NCI-H1436 (cell line): Measurements from ENCODE around the gene TMIE.

ENCODE experiments used
- DNase-seq: peaks from one replicate; lab custom pipeline; 2025; lab: John Stamatoyannopoulos, UW

Gene TMIE

DNA sequence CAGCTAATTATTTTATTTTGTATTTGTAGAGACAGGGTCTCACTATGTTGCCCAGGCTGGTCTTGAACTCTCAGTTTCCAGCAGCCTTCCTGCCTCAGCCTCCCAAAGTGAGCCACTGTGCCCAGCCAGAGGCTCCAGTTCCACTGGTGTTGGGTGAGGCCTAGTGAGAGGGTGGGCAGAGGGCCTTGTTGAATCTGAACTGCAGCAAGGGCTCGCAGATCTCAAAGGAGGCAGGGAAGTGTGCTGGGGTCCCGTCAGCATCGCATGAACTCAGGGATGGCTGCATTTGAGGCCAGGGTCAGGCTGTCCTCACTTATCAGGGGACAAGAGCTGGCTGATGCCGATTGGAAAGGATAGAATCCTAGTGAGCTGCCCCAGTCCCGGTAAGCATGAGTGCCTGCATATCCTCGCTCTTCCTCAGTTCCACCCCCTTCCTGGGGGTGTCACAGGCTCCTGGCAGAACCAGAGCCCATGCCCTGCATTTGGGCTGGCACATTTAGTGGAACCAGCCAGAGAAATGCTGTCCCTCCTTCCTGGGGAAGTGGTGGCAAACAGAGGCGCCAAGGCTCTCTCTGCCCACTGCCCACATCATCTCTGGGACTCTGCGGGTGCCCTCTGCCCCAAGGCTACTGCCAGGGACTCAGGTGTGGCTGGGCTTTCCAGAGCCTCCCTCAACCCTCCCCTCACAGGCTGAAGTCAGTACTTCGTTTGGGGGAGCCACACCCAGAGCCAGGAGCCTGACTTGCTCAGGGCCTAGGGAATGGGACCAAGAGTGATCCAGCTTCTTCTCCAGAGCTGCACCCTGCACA lies 31.8 kb upstream of the TMIE start:
- no peak for DNase-seq

DNA sequence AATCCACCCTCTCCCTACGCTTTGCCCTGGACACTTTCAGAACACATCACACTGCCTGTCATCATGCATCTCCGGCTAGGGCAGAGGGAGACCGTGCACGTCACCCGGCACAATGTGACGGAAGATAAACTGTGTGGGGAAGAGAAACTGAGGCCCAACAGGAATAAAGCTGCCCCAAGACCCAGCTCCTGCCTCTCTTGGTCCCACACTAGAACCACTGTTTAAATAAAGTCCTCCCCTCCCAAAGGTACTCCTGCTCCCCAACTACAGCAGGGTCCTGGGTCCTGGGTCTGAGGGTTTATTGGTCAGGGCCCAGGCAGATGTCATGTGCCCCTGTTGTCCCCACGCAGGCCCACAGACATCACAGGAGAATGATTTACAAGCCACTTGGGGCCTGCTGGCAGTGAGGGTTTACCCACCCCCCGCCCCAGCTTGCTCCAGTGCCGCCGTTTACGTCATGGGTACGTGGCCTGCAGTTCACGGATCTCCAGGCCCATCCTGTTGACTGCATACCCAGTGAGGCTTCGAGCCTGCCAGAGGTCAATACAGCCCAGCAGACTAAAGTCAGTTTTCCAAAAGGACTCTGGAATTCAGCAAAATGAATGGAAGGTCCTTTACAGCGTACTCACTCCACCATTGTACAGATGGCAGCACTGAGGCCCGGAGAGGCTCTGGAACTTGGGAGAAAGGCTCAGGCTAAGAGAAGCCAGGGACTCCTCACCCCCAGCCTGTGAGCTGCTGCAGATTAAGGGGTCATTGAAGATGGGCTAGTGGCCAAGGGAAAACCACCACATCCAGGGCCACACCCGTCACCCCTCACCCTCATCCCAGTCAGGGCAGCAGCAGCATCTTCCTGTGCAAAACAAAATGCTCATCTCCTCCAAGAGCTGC lies 30.9 kb upstream of the TMIE start:
- DNase-seq, result no peak

DNA sequence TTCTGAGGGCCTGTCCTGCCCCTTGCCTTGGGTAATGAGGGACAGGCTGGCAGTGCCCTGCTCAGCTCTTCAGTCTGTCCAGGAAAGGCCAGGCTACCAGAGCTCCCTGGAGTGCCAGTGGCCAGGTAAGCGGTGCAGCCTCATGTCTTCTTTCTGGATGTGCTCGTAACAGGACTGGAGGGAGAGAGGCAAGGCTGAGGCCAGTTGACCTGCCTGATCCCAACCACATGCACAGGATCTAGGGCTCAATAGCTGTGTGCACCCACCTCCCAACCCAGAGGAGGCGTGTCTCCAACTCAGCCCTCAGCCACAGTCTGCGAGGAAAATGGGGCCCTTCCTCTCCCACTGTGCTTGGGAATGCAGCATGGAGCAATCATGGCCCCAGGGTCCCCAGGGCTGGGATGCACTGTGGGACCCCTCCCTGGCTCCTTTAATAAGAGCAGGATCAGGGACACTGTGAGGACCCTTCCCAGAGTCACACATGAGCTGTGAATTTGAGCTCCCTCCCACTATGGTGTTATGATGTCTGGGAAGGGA lies 30.2 kb upstream of the TMIE start:
- no peak for DNase-seq

DNA sequence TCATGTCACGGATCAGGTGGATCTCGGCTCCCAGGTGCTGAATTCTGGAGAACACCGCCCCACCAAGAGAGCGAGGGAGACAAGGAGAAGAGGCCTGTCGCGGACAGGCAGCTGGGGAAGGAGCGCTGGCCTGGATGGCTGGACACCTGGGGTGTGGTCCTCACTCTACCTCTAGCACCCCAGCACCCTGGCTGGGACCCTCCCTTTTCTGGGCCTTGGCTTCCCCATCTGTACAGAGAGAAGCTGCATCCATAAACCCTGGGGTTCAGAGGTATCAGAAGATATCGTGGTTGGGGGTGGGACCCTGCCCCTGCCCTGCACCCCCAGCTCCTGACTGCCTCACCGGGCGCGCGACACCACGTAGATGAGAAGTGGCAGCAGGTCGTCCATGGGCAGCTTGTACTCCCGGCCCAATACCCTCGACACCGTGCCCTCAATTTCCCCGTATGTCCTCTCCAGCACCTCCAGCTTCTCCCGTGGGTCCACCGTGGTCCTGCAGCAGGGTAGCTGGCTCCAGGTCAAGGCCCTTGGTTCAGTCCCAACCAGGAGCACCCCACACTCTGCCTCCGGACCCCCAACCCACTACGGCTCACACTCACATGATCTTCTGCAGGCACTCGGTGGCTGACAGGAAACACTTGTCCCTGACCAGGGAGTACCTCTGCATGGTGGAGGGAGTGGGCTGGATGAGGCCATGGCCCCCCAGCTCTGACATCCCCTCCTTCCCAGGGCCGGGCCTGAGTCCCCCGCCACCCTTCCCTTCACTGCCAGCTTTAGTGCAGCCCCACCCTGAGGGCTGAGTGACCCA lies 29.4 kb upstream of the TMIE start:
- DNase-seq, result no peak

DNA sequence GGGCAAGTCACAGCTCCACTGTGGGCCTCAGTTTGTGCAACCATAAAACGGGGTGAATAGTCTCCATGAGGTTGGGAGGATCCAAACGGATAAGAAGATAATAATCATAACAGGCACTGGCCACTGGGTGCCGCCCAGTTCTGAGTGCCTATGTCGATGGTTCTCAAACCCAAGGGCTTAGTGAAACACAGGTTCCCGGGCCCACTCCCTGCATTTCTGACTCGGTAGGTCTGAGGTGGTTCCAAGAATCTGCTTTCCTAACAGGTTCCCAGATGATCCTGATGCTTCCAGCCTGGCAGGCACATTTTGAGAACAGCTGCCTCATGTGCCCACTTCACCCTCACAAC lies 28.9 kb upstream of the TMIE start:
- DNase-seq, result no peak

DNA sequence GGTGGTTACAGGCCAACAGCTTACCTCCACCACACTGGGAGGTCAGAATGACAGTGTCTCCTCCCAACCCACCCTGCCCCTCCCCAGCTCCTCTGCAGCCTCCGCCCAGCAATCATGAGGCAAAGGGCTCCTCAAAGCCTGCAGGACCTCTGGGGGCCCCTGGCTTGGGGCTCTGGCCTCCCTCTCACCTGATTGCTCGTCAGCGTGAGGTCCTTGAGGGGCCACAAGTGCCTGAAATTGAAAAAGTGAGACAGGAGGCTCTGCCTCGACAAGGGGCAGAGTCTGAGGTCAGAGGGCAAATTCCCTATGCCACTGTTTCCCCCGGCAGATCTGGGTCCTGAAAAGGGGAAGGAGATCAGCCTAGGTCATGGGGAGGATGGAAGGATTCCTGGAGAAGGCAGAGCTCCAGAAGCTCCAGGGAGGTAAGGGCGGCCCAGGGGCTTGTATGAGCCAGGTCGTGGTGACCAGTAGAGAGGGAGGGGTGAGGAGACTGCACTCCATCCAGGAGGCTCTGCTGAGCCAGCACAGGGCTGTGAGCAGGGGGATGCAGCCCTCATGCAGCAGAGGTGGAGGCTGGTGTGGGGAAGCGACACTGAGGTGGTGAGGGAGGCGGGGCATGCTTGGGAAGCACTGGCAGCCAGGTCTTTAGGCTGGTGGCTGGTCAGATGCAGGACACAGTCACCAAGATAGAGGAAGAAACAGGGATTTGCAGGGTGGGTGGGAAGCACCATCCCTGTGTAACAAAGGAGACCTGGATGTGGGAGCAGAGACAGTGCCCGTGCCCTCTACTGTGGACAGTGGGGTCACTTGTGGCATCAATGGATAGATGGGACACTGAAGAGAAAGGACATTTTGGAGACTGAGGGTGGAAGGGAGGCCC lies 27.8 kb upstream of the TMIE start:
- no peak for DNase-seq

DNA sequence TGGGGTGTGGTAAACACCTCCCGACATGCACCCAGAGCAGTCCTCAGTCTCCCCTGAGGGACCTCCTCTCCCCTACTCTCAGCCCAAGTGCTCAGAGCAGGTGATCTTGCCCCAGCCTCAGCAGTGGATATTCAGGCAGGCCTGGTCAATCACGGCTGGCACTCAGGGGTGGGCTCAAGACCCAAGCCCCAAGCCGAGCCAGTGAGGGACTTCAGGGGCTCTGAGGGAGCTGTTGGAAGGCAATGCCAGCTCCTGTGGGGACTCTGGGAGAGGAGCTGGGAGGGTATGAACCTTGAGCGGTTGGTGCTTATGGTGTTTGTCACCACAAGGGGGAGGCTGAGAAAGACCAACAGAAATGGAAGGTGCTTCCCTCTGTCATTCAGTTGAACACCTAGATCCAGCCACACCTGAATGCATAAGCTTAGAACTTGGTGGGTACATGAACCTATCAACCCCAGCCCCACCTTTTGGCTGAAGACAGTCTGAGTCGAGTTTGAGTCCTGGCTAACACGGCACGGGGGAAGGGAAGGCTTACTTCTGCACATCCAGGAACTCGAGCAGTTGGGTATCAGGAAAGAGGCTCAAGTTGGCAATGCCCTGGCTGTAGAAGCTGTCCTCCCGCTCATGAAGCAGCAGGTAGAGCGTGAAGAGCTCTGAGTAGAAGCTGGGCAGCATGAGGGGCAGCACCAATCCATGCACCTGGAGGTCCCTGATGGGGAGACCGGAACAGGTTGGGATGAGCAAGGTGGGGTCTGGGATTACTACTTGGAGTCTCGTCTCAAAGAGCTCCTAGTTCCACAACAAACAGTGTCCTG lies 27.0 kb upstream of the TMIE start:
- no peak for DNase-seq

DNA sequence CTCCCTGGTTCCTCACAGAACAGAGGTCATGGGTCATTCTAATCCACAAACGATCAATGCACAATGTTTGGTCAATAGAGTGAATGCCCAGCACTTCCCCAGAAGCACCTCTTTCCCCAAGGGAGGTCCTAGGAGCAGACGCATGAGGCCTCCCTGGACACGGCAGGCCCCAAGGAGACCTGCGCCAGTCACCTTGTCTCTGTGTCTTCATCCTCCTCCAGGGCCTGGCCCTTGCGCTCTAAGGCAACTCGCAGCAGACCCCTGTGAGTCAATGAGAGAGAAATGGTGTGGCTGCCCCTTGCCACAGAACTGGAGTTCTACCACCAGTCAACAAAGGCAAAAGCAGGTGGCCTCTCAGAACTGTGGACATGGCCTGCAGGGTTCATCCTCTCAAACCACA lies 25.8 kb upstream of the TMIE start:
- DNase-seq, result no peak

DNA sequence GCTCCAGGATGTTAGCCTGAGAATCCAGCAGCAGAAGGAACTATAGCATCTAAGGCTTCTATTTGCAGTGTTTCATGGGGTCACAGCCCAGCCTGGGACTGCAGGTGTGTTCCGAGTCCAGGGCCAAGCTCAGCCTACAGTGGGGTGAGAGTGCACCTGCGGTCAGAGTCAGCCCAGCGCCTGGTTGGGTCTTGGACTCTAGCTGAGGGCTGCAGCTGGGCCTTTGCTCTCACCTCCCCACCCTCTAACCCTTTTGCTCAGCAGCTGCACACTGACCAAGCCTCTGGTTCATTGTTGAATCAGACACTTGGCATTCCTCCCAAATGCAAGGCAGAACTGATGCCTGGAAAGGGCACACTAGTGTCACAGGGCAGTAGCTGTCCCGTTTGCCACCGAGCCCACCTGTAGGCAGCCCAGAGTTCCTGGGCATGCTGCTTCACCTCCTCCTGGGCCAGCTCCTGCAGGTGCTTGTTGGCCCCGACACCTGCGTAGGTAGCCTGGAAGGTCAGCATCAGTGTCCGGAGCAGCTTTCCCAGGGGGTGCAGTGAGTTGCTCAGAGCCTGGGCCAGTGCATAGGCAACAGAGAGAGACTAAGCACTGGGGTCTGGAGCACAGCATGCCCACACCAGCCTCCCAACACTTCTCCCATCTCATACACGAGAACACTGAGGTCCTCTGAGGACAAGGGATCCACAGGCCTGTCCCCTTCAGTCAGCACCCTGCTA lies 25.2 kb upstream of the TMIE start:
- no peak for DNase-seq

DNA sequence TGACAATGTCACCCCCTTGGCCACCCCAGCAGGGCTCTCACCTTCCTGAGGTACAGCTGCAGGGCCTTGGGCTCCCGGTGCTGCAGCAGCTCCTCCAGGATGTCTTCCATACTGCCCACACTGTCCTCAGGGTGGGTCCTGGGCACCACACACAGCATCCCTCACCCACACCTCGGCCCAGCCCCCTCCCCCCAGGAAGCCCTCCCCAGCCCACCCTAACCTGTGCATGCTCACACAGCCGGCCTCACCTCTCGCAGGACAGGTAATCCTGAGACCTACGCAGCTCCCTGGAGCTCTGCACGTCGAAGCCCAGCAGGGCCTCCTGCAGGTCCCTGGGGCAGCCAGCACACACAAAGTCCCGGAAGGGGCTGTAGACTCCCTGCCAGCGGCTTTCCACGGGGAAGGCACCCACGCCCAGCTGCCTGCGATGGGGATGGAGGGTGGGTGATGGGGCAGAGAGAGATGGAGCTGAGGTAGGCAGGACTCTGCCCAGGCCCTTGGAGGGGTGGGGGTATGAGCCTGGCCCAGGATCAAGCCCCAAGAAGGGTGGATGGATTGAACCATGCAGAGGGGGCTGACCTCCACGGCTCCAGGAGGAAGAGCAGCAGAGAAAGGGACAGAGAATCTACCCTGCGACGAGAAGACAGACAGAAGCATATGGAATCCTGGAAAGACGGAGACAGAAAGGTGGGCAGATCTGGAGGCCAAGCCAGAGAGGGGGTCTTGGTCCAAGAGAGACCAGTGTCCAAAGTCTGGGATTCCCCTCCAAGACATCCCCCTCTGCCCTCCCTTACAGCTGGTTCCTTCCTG lies 24.4 kb upstream of the TMIE start:
- no peak for DNase-seq

DNA sequence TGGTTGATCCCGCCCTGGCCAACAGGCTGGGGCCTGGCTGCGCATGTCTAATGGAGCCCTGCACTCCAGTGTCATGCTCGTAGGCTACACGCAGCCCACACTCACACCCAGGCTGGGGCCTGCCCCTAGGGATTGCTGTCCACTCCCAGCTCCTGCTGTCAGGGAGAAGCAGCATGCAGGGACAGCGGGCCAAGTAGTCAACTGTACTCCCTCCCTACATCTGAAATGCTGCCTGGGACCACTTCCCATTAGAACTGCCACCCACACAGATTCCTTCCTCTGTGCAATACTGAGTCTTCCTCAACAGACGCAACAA lies 23.8 kb upstream of the TMIE start:
- DNase-seq, result no peak

DNA sequence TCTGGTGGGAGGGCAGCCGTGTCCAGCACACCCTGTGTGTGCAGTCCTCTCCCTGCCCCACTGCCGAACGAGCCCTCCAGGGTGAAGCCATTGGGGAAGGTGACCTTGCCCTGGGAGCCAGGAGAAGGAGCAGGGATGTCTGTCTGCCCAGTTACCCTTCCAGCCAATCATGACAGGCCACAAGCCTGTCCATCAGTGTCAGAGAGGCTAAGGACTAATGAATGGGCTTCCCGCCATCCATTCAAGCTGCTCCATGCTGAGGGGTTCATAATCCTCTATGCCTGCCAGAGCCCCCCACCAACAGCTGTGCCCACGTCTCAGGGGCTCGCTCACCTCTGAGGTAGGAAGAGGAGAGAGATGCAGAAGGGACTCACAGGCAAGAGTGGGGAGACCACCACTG lies 22.9 kb upstream of the TMIE start:
- DNase-seq, result no peak

DNA sequence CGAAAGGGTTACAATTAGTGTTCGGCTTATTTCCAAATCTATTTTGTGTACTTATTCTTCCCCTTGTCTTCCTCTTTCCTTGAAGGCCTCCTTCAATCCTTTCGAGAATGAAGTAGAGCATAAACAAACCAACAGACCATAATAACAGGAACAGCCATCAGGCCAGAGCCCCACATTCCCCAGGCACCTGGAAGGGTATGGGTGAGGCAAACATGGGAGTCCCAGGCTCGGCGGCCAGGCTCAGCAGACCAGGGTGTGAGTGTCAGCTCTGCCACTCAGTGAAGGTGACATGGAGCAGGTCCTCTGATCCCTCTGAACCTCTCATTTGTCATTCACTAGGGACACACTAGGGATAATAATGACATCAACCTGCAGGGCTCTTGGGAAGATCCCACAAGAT lies 21.5 kb upstream of the TMIE start:
- DNase-seq, result no peak

DNA sequence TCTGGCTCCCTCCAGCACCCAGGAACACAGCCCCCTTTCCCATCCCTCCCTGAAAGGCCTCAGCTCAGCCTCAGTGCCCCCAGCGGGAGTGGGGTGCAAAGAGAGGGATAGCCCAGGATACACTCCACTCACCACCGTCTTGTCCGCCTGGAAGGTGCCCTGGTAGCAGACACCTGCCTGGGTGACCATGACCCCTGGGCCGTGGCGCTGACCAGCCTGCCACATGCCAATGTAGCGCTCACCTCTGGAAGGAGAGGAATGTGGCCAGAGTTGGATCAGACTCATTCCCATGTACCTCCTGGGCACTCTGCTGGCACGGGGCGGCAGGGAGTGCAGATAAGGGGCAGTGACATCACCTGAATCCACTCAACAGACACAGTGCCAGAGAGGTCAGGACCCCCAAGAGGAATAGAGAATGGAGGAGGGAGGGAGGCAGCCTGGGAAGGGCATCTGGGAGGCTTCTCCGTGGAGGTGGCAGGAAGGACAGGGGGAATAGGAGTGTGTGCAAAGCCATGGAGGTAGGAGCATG lies 20.8 kb upstream of the TMIE start:
- no peak for DNase-seq

DNA sequence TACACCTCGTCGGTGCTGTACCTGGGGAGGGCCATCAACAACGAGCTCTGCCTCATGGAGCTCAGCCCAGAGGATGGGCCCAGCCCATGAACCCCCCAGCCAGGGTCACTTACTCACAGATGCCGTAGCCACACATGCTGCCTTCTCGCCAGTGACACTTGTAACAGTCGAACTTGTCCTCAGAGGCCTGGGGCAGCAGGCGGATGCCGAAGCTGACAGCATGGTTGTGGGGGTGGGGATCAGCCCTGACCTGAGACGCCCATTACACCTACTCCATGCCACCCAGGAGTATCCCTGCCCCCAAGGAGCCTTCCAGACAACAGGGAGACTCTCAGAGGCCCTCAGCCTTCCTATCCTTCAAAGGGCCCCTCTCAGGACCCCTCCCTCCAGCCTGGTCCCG lies 19.8 kb upstream of the TMIE start:
- DNase-seq, result no peak

DNA sequence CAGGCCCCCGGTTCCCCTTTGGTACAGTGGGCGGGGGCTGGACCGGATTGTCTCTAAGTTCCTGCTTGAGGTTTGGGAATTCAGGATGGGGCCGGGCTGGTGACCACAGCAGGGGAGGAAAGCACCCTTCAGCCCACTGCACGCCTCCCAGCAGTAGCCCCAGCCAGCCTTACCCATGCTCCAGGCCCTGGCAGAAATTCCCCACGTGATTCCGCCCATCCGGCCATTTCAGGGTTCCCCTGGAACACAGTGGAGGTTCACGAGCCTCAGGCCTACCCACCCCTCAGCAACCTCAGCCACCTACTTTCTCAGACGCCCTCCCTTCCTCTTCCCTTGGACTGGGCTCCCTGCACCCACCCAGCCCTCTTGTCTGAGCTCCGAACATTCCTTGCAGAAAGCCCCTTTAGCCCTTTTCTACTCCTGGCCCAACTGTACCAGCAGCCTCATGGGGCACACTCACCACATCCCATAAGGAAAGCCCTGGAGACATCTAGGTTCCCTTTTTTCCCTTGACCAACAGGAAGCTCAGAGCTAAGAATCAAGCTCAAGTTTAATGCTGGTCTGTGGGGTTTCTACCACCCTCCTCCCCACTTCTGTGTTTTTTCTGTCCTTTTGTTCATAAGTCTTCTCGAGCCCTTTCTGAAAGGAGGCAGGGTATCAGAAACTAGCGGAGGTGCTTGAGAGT lies 19.2 kb upstream of the TMIE start:
- DNase-seq, result no peak

DNA sequence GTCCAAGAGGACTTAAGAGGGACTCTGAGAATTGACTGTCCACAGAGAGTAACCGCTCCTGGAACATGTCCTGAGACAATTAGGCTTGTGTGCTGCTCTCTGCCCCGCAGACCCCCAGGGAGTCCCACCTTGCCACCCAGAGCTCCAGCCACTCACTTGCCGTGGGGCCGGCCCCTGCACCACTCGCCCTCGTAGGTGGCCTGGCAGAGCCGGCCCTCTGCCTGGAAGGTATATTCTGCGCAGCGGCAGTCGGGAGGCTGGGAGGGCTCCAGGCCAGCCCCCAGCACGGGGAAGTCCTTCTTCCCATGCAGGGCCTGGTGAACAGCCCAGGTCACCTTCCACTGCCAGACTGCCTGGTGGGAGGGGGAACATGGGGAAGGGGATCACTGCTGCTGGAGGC lies 18.2 kb upstream of the TMIE start:
- DNase-seq, result no peak

DNA sequence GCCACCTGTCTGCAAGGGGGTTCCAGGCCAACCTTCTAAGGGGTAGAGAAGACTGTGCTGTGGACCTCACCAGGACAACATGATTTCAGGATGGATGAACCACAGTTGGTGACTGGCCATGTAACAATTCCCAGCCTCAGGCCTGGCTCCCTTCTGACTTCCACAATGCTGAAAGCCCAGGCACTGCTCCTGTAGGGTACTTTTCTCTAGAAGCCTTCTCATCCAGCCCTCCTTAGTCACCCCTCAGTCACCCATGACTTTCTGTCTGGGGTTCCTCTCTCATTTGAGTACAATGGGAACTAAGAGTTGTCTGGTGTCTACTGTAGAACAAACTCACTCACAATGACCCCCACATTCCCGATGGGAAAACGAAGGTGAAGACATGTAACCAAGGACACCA lies 16.3 kb upstream of the TMIE start:
- no peak for DNase-seq
